LNCAP (cell line): ENCODE results near the gene LONRF3.

Experiments used
- TF ChIP-seq, protein P1 (sequence below): fragments of 450-650 bp; IDR thresholded peaks from 2 replicates; pipeline ENCODE4 v1.5.1; 2017; ENCODE audit warnings: mild to moderate bottlenecking

LONRF3 gene

DNA sequence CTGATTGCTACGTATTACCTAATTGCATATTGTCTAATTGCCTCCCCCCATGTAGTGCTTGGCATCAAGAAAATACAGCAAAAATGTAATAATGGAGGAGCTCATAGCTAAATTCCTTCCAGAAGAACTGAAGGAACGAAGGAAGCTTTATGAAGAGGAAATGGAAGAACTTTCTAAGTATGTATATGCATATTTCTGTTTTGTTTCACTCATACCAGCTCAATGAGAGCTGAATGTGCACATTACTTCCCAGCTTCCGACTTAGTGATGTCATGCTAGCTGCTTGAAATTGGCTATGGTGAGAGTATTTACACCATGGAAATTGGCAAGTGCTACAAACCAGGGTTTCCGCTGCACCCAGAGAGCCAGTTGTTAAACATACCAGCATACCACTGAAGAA, 34.7 kb downstream of the LONRF3 start:
- TF ChIP-seq, protein P1, sequence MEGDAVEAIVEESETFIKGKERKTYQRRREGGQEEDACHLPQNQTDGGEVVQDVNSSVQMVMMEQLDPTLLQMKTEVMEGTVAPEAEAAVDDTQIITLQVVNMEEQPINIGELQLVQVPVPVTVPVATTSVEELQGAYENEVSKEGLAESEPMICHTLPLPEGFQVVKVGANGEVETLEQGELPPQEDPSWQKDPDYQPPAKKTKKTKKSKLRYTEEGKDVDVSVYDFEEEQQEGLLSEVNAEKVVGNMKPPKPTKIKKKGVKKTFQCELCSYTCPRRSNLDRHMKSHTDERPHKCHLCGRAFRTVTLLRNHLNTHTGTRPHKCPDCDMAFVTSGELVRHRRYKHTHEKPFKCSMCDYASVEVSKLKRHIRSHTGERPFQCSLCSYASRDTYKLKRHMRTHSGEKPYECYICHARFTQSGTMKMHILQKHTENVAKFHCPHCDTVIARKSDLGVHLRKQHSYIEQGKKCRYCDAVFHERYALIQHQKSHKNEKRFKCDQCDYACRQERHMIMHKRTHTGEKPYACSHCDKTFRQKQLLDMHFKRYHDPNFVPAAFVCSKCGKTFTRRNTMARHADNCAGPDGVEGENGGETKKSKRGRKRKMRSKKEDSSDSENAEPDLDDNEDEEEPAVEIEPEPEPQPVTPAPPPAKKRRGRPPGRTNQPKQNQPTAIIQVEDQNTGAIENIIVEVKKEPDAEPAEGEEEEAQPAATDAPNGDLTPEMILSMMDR = no peak

DNA sequence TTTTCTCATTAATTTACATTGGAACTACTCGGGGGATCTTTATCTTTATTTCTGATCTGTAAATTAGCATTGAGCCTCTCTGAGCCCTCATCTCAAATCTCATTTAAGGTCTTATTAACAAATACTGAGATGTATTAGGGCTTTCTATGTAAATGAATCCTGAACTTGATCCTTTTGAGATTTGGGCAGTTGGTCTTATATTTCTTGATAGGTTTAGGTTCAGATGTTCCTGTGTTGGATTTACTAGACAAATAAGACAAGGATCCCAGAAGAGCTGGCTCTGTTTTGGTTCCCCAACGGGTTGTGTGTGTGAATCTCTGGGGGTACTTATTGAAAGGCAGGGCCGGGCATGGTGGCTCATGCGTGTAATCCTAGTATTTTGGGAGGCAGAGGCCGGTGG, 36.1 kb downstream of the LONRF3 start:
- TF ChIP-seq, protein P1 = no peak

DNA sequence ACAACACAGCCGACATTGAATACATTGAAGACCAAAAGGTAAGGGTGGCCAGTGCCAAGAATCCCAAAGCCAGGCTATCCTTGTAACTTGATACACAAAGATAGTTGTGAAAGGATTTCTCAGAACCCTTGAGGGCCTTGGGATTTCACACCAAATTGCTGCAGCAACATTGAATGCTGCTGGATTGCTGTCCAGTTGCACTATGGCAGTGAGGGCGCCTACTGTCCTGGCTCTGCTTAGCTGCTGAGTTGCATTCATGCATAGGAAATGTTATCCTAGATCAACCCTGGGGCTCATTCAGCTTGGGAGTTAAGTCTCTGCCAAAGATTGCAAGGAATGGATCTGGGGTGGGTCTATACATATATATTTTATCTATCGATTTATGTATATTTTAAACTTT, 38.7 kb downstream of the LONRF3 start:
- TF ChIP-seq, protein P1 = no peak

DNA sequence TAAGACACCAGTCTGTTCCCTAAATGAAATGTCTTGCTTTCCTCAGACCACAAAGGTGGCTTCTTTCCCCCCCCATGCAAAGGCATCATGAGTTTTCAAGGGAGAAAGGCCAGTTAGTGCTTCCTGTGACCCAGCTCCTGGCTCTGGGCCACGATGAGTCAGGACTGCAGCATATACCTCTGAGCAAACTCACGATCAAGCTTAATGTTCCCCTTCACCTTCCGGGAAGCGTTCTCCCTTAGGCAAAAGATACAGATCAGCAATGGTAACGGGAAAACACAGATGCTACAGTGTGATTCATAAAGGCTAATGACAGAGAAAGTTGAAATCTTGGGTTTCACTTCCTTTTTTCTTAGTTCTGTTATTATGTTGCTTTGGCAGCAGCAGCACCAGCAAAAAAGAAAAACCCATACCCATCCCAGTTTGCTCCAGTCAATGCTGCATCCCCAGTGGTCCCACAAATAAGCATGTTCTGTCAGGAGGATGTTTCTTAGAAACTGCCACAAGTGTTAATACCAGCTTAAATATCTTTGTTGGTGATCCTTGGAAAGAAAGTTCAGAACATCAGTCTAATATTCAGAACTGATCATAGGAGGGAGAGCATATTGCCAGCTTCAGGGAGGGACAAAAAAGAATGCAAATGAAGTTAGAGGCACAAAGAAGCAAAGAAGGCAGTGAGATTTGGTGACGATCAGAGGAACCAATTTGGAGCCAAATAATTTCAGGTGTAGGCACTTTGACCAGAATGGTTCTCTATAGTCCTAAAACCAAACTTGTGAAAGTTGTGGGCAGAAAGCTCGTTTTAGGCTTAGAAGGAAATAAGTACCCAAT, 41.2 kb downstream of the LONRF3 start:
- TF ChIP-seq, protein P1 = no peak

DNA sequence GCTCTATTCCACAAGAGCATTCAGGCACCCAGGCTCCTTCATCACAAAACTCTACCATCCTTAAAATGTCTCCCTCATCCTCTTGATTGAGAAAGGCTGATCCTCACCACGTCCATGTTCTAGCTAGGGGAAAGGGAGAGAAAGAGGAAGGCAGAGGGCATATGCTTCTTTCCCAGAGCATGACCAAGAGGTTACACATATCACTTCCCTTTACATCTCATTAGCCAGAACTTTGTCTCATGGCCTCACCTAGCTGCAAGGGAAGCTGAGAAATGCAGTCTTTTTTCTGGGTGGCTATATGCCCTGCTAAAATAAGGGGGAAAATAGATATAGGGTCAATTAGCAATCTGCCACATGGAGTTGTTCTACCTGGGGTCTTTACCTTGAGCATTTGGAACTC, 42.7 kb downstream of the LONRF3 start:
- TF ChIP-seq, protein P1 = no peak

DNA sequence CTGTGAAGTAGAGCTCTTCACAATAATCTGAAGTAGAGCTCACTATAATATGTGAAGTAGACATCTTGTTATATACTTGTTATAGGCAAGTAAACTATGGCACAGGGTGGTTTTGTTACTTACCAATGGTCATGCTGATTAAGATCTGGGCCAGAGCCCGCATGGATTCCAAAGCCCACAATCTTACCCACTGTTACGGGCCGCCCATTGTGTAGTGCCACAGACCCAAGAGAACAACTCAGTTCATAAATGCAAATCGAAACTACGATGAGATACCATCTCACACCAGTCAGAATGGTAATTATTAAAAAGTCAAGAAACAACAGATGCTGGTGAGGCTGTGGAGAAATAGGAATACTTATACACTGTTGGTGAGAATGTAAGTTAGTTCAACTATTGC, 51.5 kb downstream of the LONRF3 start:
- TF ChIP-seq, protein P1 = no peak

DNA sequence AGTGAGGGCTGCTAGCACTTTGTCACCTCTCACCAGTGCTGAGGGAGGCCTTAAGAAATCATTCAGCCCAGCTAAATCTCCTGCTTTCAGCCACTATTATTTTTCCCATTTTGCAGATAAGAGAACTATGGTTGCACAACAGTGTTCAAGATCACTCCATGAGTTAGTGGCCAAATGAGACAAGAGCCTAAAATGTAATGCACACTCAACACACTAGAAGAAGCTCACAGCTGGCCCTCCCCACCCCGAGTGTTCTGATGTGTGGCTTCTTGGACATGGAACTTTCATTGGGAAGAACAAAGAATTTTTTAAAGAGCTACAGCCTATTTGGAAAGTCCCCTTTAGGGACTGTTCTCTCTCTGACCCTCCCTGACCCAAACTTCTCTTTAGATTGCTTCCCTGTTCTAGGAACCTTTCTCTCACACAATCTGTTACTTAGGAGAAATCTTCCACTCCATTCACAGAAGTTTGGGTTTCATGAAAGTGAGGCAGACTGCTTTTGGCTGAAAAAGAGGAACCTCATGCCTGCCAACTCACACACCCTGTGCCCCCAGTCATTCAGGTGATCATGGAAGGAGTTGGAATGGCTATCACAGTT, 54.4 kb downstream of the LONRF3 start:
- TF ChIP-seq, protein P1 = no peak
